H1 (cell line): ENCODE data around the gene TMEM150B. TPM values are rescaled to one million over a fixed set of nuclear protein-coding genes. Genes with fewer than 3 reads are reported as not detected.

ENCODE experiments used
- CTCF ChIA-PET: fragments of 300-600 bp; sonication (Branson Sonifier 250); formaldehyde crosslinking; loops from one replicate; lab custom pipeline; 2021; ENCODE audit not compliant: partially characterized antibody; lab: Charles Lee
- POLR2A ChIA-PET: fragments of 300-600 bp; sonication (Branson Sonifier 250); formaldehyde crosslinking; loops from one replicate; lab custom pipeline; 2021; ENCODE audit warnings: inconsistent platforms; ENCODE audit not compliant: partially characterized antibody; lab: Charles Lee
- DNase-seq, 2 experiments: peaks; one replicate each; pipeline versions ENCODE4 v3.0.0 to v3.0.0-alpha.2; 2010 to 2022; ENCODE audit warnings: low spot score in 2 of 2, low read depth in 1 of 2, mixed read lengths in 1 of 2
- FAIRE-seq: peaks from 2 replicates; lab custom pipeline; 2011; peaks lifted over from hg19 to GRCh38; lab: Jason Lieb, UNC
- H2AFZ ChIP-seq: 2 replicates; pipeline ENCODE4 v1.8.1; 2012; ENCODE audit warnings: low read length, inconsistent platforms
- H2AK5ac ChIP-seq: 2 replicates; pipeline ENCODE4 v1.6.1; 2013; ENCODE audit warnings: low read depth, low read length
- H2BK120ac ChIP-seq: replicated peaks from 2 replicates; pipeline ENCODE3; 2013; ENCODE audit warnings: low read depth, low read length, inconsistent platforms
- H2BK12ac ChIP-seq: 2 replicates; pipeline ENCODE4 v1.6.1; 2013; ENCODE audit warnings: low read depth, low read length
- H2BK15ac ChIP-seq: 2 replicates; pipeline ENCODE4 v1.6.1; 2013; ENCODE audit warnings: low read length
- H2BK20ac ChIP-seq: 2 replicates; pipeline ENCODE4 v1.6.1; 2013; ENCODE audit warnings: low read length
- H2BK5ac ChIP-seq: 2 replicates; pipeline ENCODE4 v1.6.1; 2013; ENCODE audit warnings: low read depth, low read length
- H3K14ac ChIP-seq: 2 replicates; pipeline ENCODE4 v1.6.1; 2013; ENCODE audit warnings: inconsistent platforms; ENCODE audit not compliant: insufficient read length
- H3K18ac ChIP-seq: 2 replicates; pipeline ENCODE4 v1.6.1; 2013; ENCODE audit warnings: low read length; ENCODE audit errors: extremely low read depth
- H3K23ac ChIP-seq: 2 replicates; pipeline ENCODE4 v1.6.1; 2013; ENCODE audit warnings: inconsistent platforms; ENCODE audit not compliant: insufficient read length
- H3K23me2 ChIP-seq: 2 replicates; pipeline ENCODE4 v1.6.1; 2013; ENCODE audit warnings: low read depth, low read length
- H3K27ac ChIP-seq: 2 replicates; pipeline ENCODE4 v1.6.1; 2011; ENCODE audit warnings: low read depth, low read length, inconsistent platforms
- H3K27me3 ChIP-seq, 4 experiments: replicated peaks in 1 of 4; 1 replicate in 1 of 4; 2 replicates in 3 of 4; pipeline versions ENCODE4 v1.6.1 to v1.8.1; 2011 to 2013; ENCODE audit warnings: low read length in 3 of 4, mild to moderate bottlenecking in 3 of 4, inconsistent platforms in 2 of 4, mixed read lengths in 2 of 4, moderate library complexity in 1 of 4; ENCODE audit not compliant: control insufficient read depth in 3 of 4, insufficient read depth in 3 of 4; ENCODE audit errors: extremely low read depth in 1 of 4
- H3K36me3 ChIP-seq, 4 experiments: 2 replicates each; pipeline versions ENCODE4 v1.6.1 to v1.8.1; 2011 to 2013; ENCODE audit warnings: mild to moderate bottlenecking in 4 of 4, low read length in 3 of 4, moderate library complexity in 2 of 4, control low read depth in 1 of 4, inconsistent platforms in 1 of 4; ENCODE audit not compliant: insufficient read depth in 4 of 4, control insufficient read depth in 2 of 4
- H3K4ac ChIP-seq: replicated peaks from 2 replicates; pipeline ENCODE3; 2013; ENCODE audit warnings: low read length, low read depth, mixed read lengths, inconsistent platforms; ENCODE audit not compliant: insufficient read length
- H3K4me1 ChIP-seq, 4 experiments: replicated peaks in 1 of 4; 1 replicate in 1 of 4; 2 replicates in 3 of 4; pipeline versions ENCODE4 v1.6.1 to v1.8.1; 2011 to 2013; ENCODE audit warnings: low read length in 3 of 4, inconsistent platforms in 2 of 4, mixed read lengths in 1 of 4; ENCODE audit not compliant: insufficient read depth in 4 of 4, control insufficient read depth in 3 of 4
- H3K4me2 ChIP-seq, 2 experiments: 2 replicates each; pipeline versions ENCODE4 v1.6.1 to v1.8.1; 2011 to 2013; ENCODE audit warnings: low read depth in 2 of 2, low read length in 2 of 2, control low read depth in 1 of 2, inconsistent platforms in 1 of 2, mild to moderate bottlenecking in 1 of 2; ENCODE audit not compliant: insufficient read depth in 1 of 2
- H3K4me3 ChIP-seq, 4 experiments: fragments of 200-600, 300-600 bp in 1 of 4; sonication (generic), shearing (Covaris generic), sonication (Bioruptor Twin) in 1 of 4; 2 replicates each; pipeline versions ENCODE4 v1.5.1 to v1.8.1; 2011 to 2016; ENCODE audit warnings: low read length in 4 of 4, low read depth in 3 of 4, control low read depth in 2 of 4, inconsistent platforms in 2 of 4, mild to moderate bottlenecking in 2 of 4, mixed read lengths in 1 of 4, moderate library complexity in 1 of 4; ENCODE audit not compliant: insufficient read depth in 2 of 4; ENCODE audit errors: extremely low read depth in 1 of 4
- H3K56ac ChIP-seq: replicated peaks from 2 replicates; pipeline ENCODE3; 2013; ENCODE audit warnings: low read depth, mild to moderate bottlenecking, mixed read lengths, low read length, inconsistent platforms; ENCODE audit not compliant: insufficient read length
- H3K79me1 ChIP-seq: 2 replicates; pipeline ENCODE4 v1.6.1; 2013; ENCODE audit warnings: low read depth, low read length, control low read depth
- H3K79me2 ChIP-seq, 2 experiments: 2 replicates each; pipeline versions ENCODE4 v1.6.1 to v1.8.1; 2012 to 2013; ENCODE audit warnings: low read length in 2 of 2, mild to moderate bottlenecking in 2 of 2, inconsistent platforms in 1 of 2; ENCODE audit not compliant: insufficient read depth in 2 of 2, control insufficient read depth in 1 of 2
- H3K9ac ChIP-seq, 4 experiments: replicated peaks in 1 of 4; 1 replicate in 1 of 4; 2 replicates in 3 of 4; pipeline versions ENCODE4 v1.6.1 to v1.8.1; 2011 to 2013; ENCODE audit warnings: low read depth in 3 of 4, low read length in 3 of 4, control low read depth in 2 of 4, mild to moderate bottlenecking in 2 of 4, moderate library complexity in 2 of 4, inconsistent platforms in 1 of 4; ENCODE audit errors: extremely low read depth in 1 of 4
- H3K9me3 ChIP-seq, 2 experiments: 2 replicates each; pipeline versions ENCODE4 v1.6.1 to v1.8.1; 2012 to 2013; ENCODE audit warnings: mild to moderate bottlenecking in 2 of 2, moderate library complexity in 2 of 2, control low read depth in 1 of 2, inconsistent platforms in 1 of 2, low read depth in 1 of 2, low read length in 1 of 2, mixed read lengths in 1 of 2; ENCODE audit not compliant: insufficient read depth in 2 of 2
- H4K20me1 ChIP-seq, 2 experiments: replicated peaks in 1 of 2; 2 replicates each; pipeline versions ENCODE3 to v1.8.1; 2011 to 2013; ENCODE audit warnings: inconsistent platforms in 2 of 2, low read length in 2 of 2, mild to moderate bottlenecking in 1 of 2; ENCODE audit not compliant: insufficient read depth in 2 of 2, control insufficient read depth in 1 of 2
- H4K5ac ChIP-seq: 2 replicates; pipeline ENCODE4 v1.6.1; 2013; ENCODE audit warnings: low read length, low read depth, mixed read lengths, inconsistent platforms; ENCODE audit not compliant: insufficient read length
- H4K8ac ChIP-seq: 2 replicates; pipeline ENCODE4 v1.8.0; 2013; ENCODE audit warnings: mild to moderate bottlenecking, moderate library complexity, low read length, inconsistent platforms; ENCODE audit not compliant: insufficient read depth; ENCODE audit errors: extremely low read depth
- H4K91ac ChIP-seq: replicated peaks from 2 replicates; pipeline ENCODE3; 2013; ENCODE audit warnings: low read length, mixed read lengths, inconsistent platforms; ENCODE audit not compliant: insufficient read length
- ASH2L ChIP-seq: fragments of 200-600, 300-600 bp; sonication (generic); IDR thresholded peaks from one replicate; pipeline ENCODE4 v1.7.1; 2017; ENCODE audit warnings: low read length
- ATF3 ChIP-seq: IDR thresholded peaks from 2 replicates; pipeline ENCODE4 v1.6.1; 2011; ENCODE audit warnings: low read depth, mild to moderate bottlenecking, low read length; ENCODE audit not compliant: insufficient read depth
- E2F6 ChIP-seq: IDR thresholded peaks from 2 replicates; pipeline ENCODE4 v1.6.1; 2012; ENCODE audit warnings: inconsistent platforms
- JUN ChIP-seq: IDR thresholded peaks from 2 replicates; pipeline ENCODE4 v1.6.1; 2011; ENCODE audit warnings: low read depth, mild to moderate bottlenecking, improper control_type of control experiment, low read length
- MAX ChIP-seq: IDR thresholded peaks from 2 replicates; pipeline ENCODE4 v1.6.1; 2012; ENCODE audit warnings: inconsistent platforms
- RNF2 ChIP-seq: fragments of 200-900, 300-1000 bp; sonication (generic); IDR thresholded peaks from 2 replicates; pipeline ENCODE4 v1.7.1; 2016; ENCODE audit warnings: borderline replicate concordance, low read depth, mild to moderate bottlenecking, antibody characterized with exemption, low read length; ENCODE audit not compliant: poor library complexity, severe bottlenecking; ENCODE audit errors: missing control alignments
- SIN3A ChIP-seq, 2 experiments: IDR thresholded peaks in 1 of 2; conservative IDR thresholded peaks in 1 of 2; 2 replicates each; pipeline ENCODE4 v1.6.1; 2011 to 2012; ENCODE audit warnings: low read length in 2 of 2, improper control_type of control experiment in 1 of 2, low read depth in 1 of 2, mild to moderate bottlenecking in 1 of 2
- SP2 ChIP-seq: IDR thresholded peaks from 2 replicates; pipeline ENCODE4 v1.6.1; 2012; ENCODE audit warnings: mild to moderate bottlenecking, low read length, inconsistent platforms
- SUZ12 ChIP-seq: fragments of 200-600 bp; sonication (generic); IDR thresholded peaks from 2 replicates; pipeline ENCODE4 v1.6.1; 2012; ENCODE audit warnings: mild to moderate bottlenecking, inconsistent platforms, low read length, moderate library complexity, mixed read lengths
- TEAD4 ChIP-seq: IDR thresholded peaks from 2 replicates; pipeline ENCODE4 v1.6.1; 2012; ENCODE audit warnings: low read depth, low read length, inconsistent platforms, mixed read lengths
- WGBS, 2 experiments: shearing (Covaris generic) in 1 of 2; methylation state at CpG; one replicate each; pipeline versions ENCODE4 v1.1.6 to v1.1.7; 2013 to 2015; ENCODE audit warnings: low lambda C conversion rate in 2 of 2, mixed read lengths in 2 of 2, inconsistent platforms in 1 of 2, low coverage in 1 of 2, missing lambda C conversion rate in 1 of 2; ENCODE audit not compliant: insufficient replicate concordance in 2 of 2, insufficient coverage in 1 of 2, insufficient read length in 1 of 2; ENCODE audit errors: extremely low coverage in 1 of 2, missing lambda C conversion rate in 1 of 2; 5-methylcytosine and 5-hydroxymethylcytosine counted together
- polyA plus RNA-seq, 7 experiments: library from polyadenylated mRNA; depleted of rRNA in 3 of 7; stranded (reverse) in 5 of 7; unstranded in 2 of 7; fragments of >200 nt in 5 of 7; fragments of 200-250 nt in 2 of 7; gene quantifications; 1 replicate in 5 of 7; 2 replicates in 1 of 7; 4 replicates in 1 of 7; pipeline versions ENCODE4 v1.2.1 to v1.2.3, GENCODE V29; 2011 to 2013; ENCODE audit warnings: missing spikeins in 2 of 7, mixed read lengths in 2 of 7
- total RNA-seq: library from RNA; stranded (reverse); fragmentation: NEBNext Ultra II Directional; extraction: Animal tissue kit (Norgen Biotek cat#: 25700); gene quantifications from 2 replicates; pipeline ENCODE4 v1.2.1, GENCODE V29; 2021

Gene TMEM150B
- total and polyA plus RNA-seq, 2 of the 8 experiments (the other 6 are each of a cell fraction or from before 2014, with no cell fraction given), result 0.41 to 0.91 TPM

- Histone ChIP-seq H3K79me2 (peaks cover 3 to 6% of the 10 kb centered on the region in 2 experiments; a peak in 3 of 4 replicates), H3K4me1 (peaks cover 3 to 14% (median 4%) of the 10 kb centered on the region in 4 experiments), H3K18ac (no peak overlapping the region), H3K56ac (peak overlapping the region; percentile 23), H3K9ac (no peak overlapping the region), H3K14ac (no peak overlapping the region), H2BK15ac (no peak overlapping the region), H3K4me2 (no peak overlapping the region), H3K27ac (no peak overlapping the region), H2BK20ac (no peak overlapping the region), H3K23me2 (peaks cover 9% of the 10 kb centered on the region; the same call in 1 of the 2 replicates), H4K91ac (no peak overlapping the region), H2AFZ (no peak overlapping the region), H3K23ac (no peak overlapping the region), H2BK12ac (no peak overlapping the region), H3K36me3 (peaks cover 0 to 9% (median 5%) of the 10 kb centered on the region in 4 experiments; a peak in 5 of 8 replicates), H2BK120ac (no peak overlapping the region), H3K27me3 (no peaks in the 10 kb centered on the region), H2BK5ac (no peak overlapping the region), H2AK5ac (no peak overlapping the region), H3K9me3 (no peaks in the 10 kb centered on the region), H4K5ac (no peak overlapping the region), H3K4ac (no peak overlapping the region), H3K79me1 (peaks cover 7% of the 10 kb centered on the region; the same call in 1 of the 2 replicates), H4K8ac (no peak overlapping the region), H3K4me3 (no peak overlapping the region), H4K20me1 (peaks cover 3 to 4% of the 10 kb centered on the region in 2 experiments)
- FAIRE-seq (no peak), DNase-seq (no peak)
- 91% methylated on average over 15 of the region's 15 CpGs; no CpG with 5 or more reads in 1 of the 2 experiments for WGBS, 2 experiments
- ChIA-PET POLR2A (interaction anchor here (0.6 to 2.5 kb wide), 6 partner anchors 15 to 161 kb away, joined by 3 to 10 read pairs (median 4); partner anchors contain the start of genes KMT5C and PPP6R1), CTCF (interaction anchor here (1.3 to 1.8 kb wide), 4 partner anchors 22 to 796 kb away, joined by 4 to 5 read pairs (median 4); no protein-coding TSS in a partner anchor)
- TF ChIP-seq JUN (no peak), RNF2 (no peak), MAX (no peak), ASH2L (no peak), ATF3 (no peak), SP2 (no peak), TEAD4 (no peak), SUZ12 (no peak), E2F6 (no peak), SIN3A (conservative IDR thresholded peaks at IDR 0.05 in 1 of 2, IDR thresholded peaks at IDR 0.05 in 1 of 2; ENCODE audit: low read depth in 1 of 2, low read length in 2 of 2) (no peak)
These were observed 48.3 kb downstream of the TMEM150B start for GRCh38 chr19:55276720-55277430.
